GM18498 (cell line): Measurements from ENCODE around the gene DEFB114.

Source experiments
- ATAC-seq: cut with Tn5 transposase; IDR thresholded peaks from one replicate; pipeline ENCODE4 v1.9.1; 2021; ENCODE audit warnings: mild to moderate bottlenecking, moderate library complexity; ENCODE audit not compliant: unreplicated experiment

Gene DEFB114

GRCh38 chr6:49937811-49938210 lies 26.2 kb downstream of the DEFB114 start:
- no peak for ATAC-seq

GRCh38 chr6:49937017-49937416 lies 26.9 kb downstream of the DEFB114 start:
- ATAC-seq, result no peak

GRCh38 chr6:49935387-49935786 lies 28.6 kb downstream of the DEFB114 start:
- ATAC-seq, result no peak

GRCh38 chr6:49934770-49935169 lies 29.2 kb downstream of the DEFB114 start:
- no peak for ATAC-seq

GRCh38 chr6:49933526-49933925 lies 30.4 kb downstream of the DEFB114 start:
- no peak for ATAC-seq

- no peak for ATAC-seq
Measured at GRCh38 chr6:49929340-49929739, 34.6 kb downstream of the DEFB114 start.

GRCh38 chr6:49923826-49924225 lies 40.1 kb downstream of the DEFB114 start:
- ATAC-seq, result no peak

- ATAC-seq, result no peak
Measured at GRCh38 chr6:49919935-49920644, 43.9 kb downstream of the DEFB114 start.

- no peak for ATAC-seq
Measured at GRCh38 chr6:49919261-49919660, 44.7 kb downstream of the DEFB114 start.

- ATAC-seq, result no peak
Measured at GRCh38 chr6:49918787-49919186, 45.2 kb downstream of the DEFB114 start.

GRCh38 chr6:49915035-49915434 lies 48.9 kb downstream of the DEFB114 start:
- no peak for ATAC-seq

GRCh38 chr6:49913636-49914375 lies 50.2 kb downstream of the DEFB114 start:
- ATAC-seq, result no peak

- no peak for ATAC-seq
Measured at GRCh38 chr6:49912196-49912595, 51.8 kb downstream of the DEFB114 start.

GRCh38 chr6:49911252-49911651 lies 52.7 kb downstream of the DEFB114 start:
- no peak for ATAC-seq
